Astrocyte (in vitro differentiated cells and primary cell): Measurements from ENCODE around the gene IGSF3.
"Not testable (repeated sequence)": the region's sequence is repeated elsewhere in the genome, so short reads cannot be mapped to it uniquely, and the experiment has no call there.

Experiments used
- EZH2 ChIP-seq: IDR thresholded peaks from 2 replicates; pipeline ENCODE4 v1.6.1; 2012; ENCODE audit warnings: mild to moderate bottlenecking, low read length, inconsistent platforms; ENCODE audit not compliant: insufficient read depth
- TF ChIP-seq, protein P1 (sequence below): IDR thresholded peaks from 2 replicates; pipeline ENCODE4 v1.5.1; 2011; ENCODE audit warnings: low read depth, mild to moderate bottlenecking, inconsistent platforms, low read length, moderate library complexity; ENCODE audit not compliant: insufficient read depth

DNA sequence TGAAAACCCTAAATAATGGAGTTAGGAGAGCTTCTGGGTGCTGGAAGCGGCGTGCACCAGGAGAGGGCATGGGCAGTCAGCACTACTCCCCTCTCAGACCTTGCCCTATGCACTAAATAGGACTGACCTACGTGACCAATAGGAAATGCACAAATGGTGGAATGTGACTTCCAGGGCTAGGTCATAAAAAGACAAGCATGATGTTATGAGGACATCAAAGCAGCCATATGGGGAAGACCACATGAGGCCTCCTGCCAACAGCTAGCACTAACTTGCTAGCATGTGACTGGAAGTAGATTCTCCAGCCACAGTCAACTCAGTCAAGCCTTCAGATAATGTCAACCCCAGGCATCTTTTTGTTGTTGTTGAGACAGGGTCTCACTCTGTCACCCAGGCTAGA is 47.1 kb downstream of the IGSF3 start:
- not testable (repeated sequence) for TF ChIP-seq EZH2
- TF ChIP-seq, protein P1, sequence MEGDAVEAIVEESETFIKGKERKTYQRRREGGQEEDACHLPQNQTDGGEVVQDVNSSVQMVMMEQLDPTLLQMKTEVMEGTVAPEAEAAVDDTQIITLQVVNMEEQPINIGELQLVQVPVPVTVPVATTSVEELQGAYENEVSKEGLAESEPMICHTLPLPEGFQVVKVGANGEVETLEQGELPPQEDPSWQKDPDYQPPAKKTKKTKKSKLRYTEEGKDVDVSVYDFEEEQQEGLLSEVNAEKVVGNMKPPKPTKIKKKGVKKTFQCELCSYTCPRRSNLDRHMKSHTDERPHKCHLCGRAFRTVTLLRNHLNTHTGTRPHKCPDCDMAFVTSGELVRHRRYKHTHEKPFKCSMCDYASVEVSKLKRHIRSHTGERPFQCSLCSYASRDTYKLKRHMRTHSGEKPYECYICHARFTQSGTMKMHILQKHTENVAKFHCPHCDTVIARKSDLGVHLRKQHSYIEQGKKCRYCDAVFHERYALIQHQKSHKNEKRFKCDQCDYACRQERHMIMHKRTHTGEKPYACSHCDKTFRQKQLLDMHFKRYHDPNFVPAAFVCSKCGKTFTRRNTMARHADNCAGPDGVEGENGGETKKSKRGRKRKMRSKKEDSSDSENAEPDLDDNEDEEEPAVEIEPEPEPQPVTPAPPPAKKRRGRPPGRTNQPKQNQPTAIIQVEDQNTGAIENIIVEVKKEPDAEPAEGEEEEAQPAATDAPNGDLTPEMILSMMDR = not testable (repeated sequence)
